ENCODE results near the gene GPHA2.
"Not testable (repeated sequence)": the region's sequence is repeated elsewhere in the genome, so short reads cannot be mapped to it uniquely, and the experiment has no call there.

DNA sequence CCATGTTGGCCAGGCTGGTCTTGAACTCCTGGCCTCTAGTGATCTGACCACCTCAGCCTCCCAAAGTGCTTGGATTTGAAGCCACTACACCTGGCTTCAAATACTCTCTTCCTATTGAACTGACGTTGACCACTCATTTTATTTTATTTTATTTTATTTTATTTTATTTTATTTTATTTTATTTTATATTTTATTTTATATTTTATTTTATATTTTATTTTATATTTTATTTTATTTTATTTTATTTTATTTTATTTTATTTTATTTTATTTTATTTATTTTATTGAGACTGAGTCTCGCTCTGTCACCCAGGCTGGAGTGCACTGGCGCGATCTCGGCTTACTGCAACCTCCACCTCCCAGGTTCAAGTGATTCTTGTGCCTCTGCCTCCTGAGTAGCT lies 47.6 kb upstream of the GPHA2 start:
- not testable (repeated sequence) for TF ChIP-seq CTCF (IDR thresholded peaks at IDR 0.05; ENCODE audit: insufficient read depth, low read length, poor library complexity, severe bottlenecking); EZH2phosphoT487 (conservative IDR thresholded peaks at IDR 0.05; ENCODE audit: low read length)

Measured in SU-DHL-6 (cell line).